Measurements from ENCODE around the gene UBL4B.

Gene UBL4B

DNA sequence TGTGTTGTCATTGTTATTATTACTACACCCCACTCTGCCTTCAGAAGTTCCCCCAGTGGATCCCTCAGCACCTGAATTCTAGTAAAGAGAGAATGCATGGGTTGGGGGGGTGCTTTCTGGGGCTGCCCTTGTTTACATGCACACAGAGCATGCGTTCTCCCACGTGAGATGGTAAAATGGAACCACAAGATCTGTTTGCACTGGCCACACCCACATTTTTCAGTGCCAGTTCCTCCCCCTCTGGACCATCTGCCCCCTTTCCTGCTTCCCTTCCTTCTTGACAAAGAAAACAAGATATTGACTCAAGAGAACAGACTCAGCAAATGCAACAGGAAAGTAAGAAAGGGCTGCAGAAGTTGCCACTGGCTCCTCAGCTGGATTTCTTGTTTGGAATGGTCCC, 46.9 kb downstream of the UBL4B start:
- no peak for DNase-seq

DNA sequence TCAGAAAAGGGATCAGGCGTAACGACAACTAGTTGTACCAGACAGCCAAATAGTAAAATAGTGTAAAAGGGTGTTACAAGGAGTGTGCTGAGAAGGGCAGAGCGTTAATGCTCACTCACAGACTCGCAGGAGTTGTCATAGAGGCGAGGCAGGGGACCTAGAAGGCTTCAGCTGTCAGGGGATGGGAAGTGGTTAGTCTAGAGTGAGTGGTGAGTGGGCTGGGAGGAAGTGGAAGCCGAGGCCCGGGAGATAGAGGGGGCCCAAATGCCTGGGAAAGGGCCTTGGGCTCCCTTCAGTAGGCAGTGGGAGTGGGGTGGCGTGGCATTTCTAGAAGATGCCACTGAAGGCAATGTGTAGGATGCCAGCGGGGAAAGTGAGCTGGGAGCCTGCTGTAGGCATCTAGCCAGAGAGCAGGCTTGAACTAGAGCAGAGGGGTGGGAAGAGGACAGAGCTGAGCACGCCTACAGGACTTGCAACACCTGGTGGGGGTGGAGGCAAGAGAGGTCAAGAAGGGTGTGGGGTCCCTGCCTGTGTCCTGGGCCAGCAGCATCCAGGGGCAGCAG, 48.4 kb downstream of the UBL4B start:
- no peak for DNase-seq

DNA sequence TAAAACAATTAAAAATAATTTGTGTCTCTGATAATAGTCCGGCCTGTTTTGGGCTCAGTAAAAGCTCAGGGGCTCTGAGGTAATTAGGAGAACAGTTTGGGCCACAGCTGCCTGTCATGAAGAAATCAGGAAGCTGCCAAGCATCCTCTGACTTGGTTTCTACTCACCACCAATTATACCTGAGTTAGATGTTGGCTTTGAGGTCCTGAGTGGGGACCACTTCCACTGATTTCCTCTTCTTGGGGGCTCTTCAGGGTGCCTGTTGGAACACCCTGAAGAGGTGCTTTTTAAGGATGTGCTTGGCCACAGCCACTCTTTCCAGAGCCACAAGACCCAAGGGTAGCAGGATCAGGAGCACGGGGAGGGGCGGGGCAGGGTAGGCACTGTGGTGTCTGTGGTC, 48.9 kb downstream of the UBL4B start:
- DNase-seq: no peak

DNA sequence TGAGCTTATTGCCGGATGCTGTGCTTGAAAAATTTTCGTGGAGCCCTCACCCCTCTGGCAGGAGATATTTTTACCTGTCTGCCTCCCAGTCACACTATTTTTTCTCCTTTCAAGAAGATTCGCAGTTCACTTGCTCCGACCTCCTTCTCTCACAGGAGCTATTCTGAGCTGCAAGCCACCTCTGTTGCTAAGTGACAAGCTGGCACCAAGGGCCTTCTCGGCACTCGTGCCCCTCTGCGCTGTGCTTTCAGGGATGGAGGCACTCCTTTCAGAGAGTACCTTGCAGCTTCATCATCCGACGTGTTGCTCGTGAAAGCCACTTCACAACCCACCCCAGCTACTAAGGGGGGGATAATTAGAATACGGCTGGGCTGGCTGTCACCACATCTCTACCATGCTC, 49.6 kb downstream of the UBL4B start:
- no peak for DNase-seq

Measured in stimulated activated CD4-positive, alpha-beta T cell treated with anti-CD3 and anti-CD28 coated beads, Interleukin-15, amount 100 ng/mL, for 24 hours (primary cell).